ENCODE results near the gene PYROXD2.
A peak's percentile ranks its signal among the peaks of the same experiment; 100 is the strongest.

The PYROXD2 gene

GRCh38 chr10:98414932-98415730 lies at the start of gene PYROXD2:
TSS of gene PYROXD2 (minus strand) at chr10:98415182. CDS start at chr10:98415135, 47 bp downstream.
- H3K36me3 ChIP-seq (ENCODE audit: low read depth): no peaks in the 10 kb centered on the region
- DNase-seq (ENCODE audit: low spot score): peak; percentile 90
- H3K4me3 ChIP-seq (ENCODE audit: severe bottlenecking): peak within 1 kb of the TSS; percentile 56
- H3K4me1 ChIP-seq (ENCODE audit: insufficient read depth, poor library complexity, severe bottlenecking): peaks cover 4% of the 10 kb centered on the region
- TF ChIP-seq CTCF (IDR thresholded peaks at IDR 0.05; ENCODE audit: poor library complexity, severe bottlenecking): no peak
- H3K27ac ChIP-seq (ENCODE audit: poor library complexity, severe bottlenecking): peak within 1 kb of the TSS; percentile 48
- H3K27me3 ChIP-seq (ENCODE audit: insufficient read depth, poor library complexity, severe bottlenecking): no peaks in the 10 kb centered on the region
- H3K9me3 ChIP-seq (ENCODE audit: severe bottlenecking): no peaks in the 10 kb centered on the region
- peak; percentile 97 for ATAC-seq (ENCODE audit: low read depth)

GRCh38 chr10:98463976-98464754 lies 49.2 kb upstream of the PYROXD2 start:
- Histone ChIP-seq H3K36me3 (ENCODE audit: low read depth) (no peaks in the 10 kb centered on the region), H3K4me3 (ENCODE audit: severe bottlenecking) (no peak overlapping the region), H3K4me1 (ENCODE audit: insufficient read depth, poor library complexity, severe bottlenecking) (peaks cover 7% of the 10 kb centered on the region), H3K27ac (ENCODE audit: poor library complexity, severe bottlenecking) (no peak overlapping the region), H3K27me3 (ENCODE audit: insufficient read depth, poor library complexity, severe bottlenecking) (peaks cover 4% of the 10 kb centered on the region), H3K9me3 (ENCODE audit: severe bottlenecking) (no peaks in the 10 kb centered on the region)
- ATAC-seq (ENCODE audit: low read depth) (no peak), DNase-seq (ENCODE audit: low spot score) (no peak)
- TF ChIP-seq CTCF (IDR thresholded peaks at IDR 0.05; ENCODE audit: poor library complexity, severe bottlenecking): no peak

GRCh38 chr10:98463016-98463415 lies 48.0 kb upstream of the PYROXD2 start:
- Histone ChIP-seq H3K4me3 (ENCODE audit: severe bottlenecking) (no peak overlapping the region), H3K27me3 (ENCODE audit: insufficient read depth, poor library complexity, severe bottlenecking) (peaks cover 3% of the 10 kb centered on the region), H3K9me3 (ENCODE audit: severe bottlenecking) (no peaks in the 10 kb centered on the region), H3K4me1 (ENCODE audit: insufficient read depth, poor library complexity, severe bottlenecking) (peaks cover 7% of the 10 kb centered on the region), H3K27ac (ENCODE audit: poor library complexity, severe bottlenecking) (no peak overlapping the region), H3K36me3 (ENCODE audit: low read depth) (no peaks in the 10 kb centered on the region)
- TF ChIP-seq CTCF (IDR thresholded peaks at IDR 0.05; ENCODE audit: poor library complexity, severe bottlenecking): no peak
- ATAC-seq (ENCODE audit: low read depth): no peak
- DNase-seq (ENCODE audit: low spot score): no peak

GRCh38 chr10:98461500-98461842 lies 46.5 kb upstream of the PYROXD2 start:
- TF ChIP-seq CTCF (IDR thresholded peaks at IDR 0.05; ENCODE audit: poor library complexity, severe bottlenecking): no peak
- no peak overlapping the region for H3K4me3 ChIP-seq (ENCODE audit: severe bottlenecking)
- no peak for DNase-seq (ENCODE audit: low spot score)
- no peaks in the 10 kb centered on the region for H3K27me3 ChIP-seq (ENCODE audit: insufficient read depth, poor library complexity, severe bottlenecking)
- no peak overlapping the region for H3K27ac ChIP-seq (ENCODE audit: poor library complexity, severe bottlenecking)
- ATAC-seq (ENCODE audit: low read depth): no peak
- peaks cover 7% of the 10 kb centered on the region for H3K4me1 ChIP-seq (ENCODE audit: insufficient read depth, poor library complexity, severe bottlenecking)
- H3K9me3 ChIP-seq (ENCODE audit: severe bottlenecking): no peaks in the 10 kb centered on the region
- no peaks in the 10 kb centered on the region for H3K36me3 ChIP-seq (ENCODE audit: low read depth)
